A673 (cell line): Measurements from ENCODE around the gene WNT7A. TPM values are rescaled to one million over a fixed set of nuclear protein-coding genes. Genes with fewer than 3 reads are reported as not detected.
A peak's percentile ranks its signal among the peaks of the same experiment; 100 is the strongest.

Source experiments
- BruUV-seq: library from RNA; stranded (reverse); fragments of 400-500 nt; replicated peaks from 2 replicates; lab custom pipeline; 2021; lab: Mats Ljungman, UMichigan
- CTCF ChIA-PET: fragments of 300-600 bp; sonication (Branson Sonifier 250); formaldehyde crosslinking; loops from one replicate; lab custom pipeline; 2022; ENCODE audit warnings: antibody characterized with exemption; lab: Charles Lee
- POLR2A ChIA-PET: fragments of 300-600 bp; sonication (Branson Sonifier 250); formaldehyde crosslinking; loops from one replicate; lab custom pipeline; 2022; ENCODE audit warnings: antibody characterized with exemption; ENCODE audit not compliant: low non-redundant PET; lab: Charles Lee
- DNase-seq: peaks from one replicate; pipeline ENCODE4 v3.0.0-alpha.2; 2015; ENCODE audit warnings: low spot score
- H3K27ac ChIP-seq: fragments of 200-600 bp; sonication (generic); 2 replicates; pipeline ENCODE4 v1.5.1; 2016; ENCODE audit warnings: mixed run types, low read depth, mild to moderate bottlenecking, mixed read lengths, antibody characterized with exemption, low read length; ENCODE audit not compliant: poor library complexity, severe bottlenecking
- H3K27me3 ChIP-seq: fragments of 200-600 bp; sonication (generic); replicated peaks from 2 replicates; pipeline ENCODE4 v1.6.1; 2017; ENCODE audit warnings: mixed run types, low read depth, mild to moderate bottlenecking, mixed read lengths, antibody characterized with exemption, low read length; ENCODE audit not compliant: insufficient read depth, poor library complexity
- H3K36me3 ChIP-seq: fragments of 200-600 bp; sonication (generic); 2 replicates; pipeline ENCODE4 v1.6.1; 2016; ENCODE audit warnings: mixed run types, mild to moderate bottlenecking, mixed read lengths, antibody characterized with exemption, low read length; ENCODE audit not compliant: insufficient read depth, poor library complexity, severe bottlenecking
- H3K4me1 ChIP-seq: fragments of 200-600 bp; sonication (generic); 2 replicates; pipeline ENCODE4 v1.6.1; 2017; ENCODE audit warnings: mixed run types, mild to moderate bottlenecking, mixed read lengths, antibody characterized with exemption, low read length; ENCODE audit not compliant: insufficient read depth, poor library complexity, severe bottlenecking
- H3K4me3 ChIP-seq: fragments of 200-600 bp; sonication (generic); 2 replicates; pipeline ENCODE4 v1.5.1; 2016; ENCODE audit warnings: low read depth, mixed run types, mild to moderate bottlenecking, mixed read lengths, low read length; ENCODE audit not compliant: poor library complexity, severe bottlenecking
- H3K9me3 ChIP-seq: fragments of 200-600 bp; sonication (generic); 2 replicates; pipeline ENCODE4 v1.6.1; 2016; ENCODE audit warnings: mixed run types, low read depth, mild to moderate bottlenecking, mixed read lengths, antibody characterized with exemption, low read length; ENCODE audit not compliant: poor library complexity, severe bottlenecking
- CTCF ChIP-seq: fragments of 300-800, 200-600 bp; sonication (generic); conservative IDR thresholded peaks from 2 replicates; pipeline ENCODE4 v1.5.1; 2017; ENCODE audit warnings: low read depth, mild to moderate bottlenecking, antibody characterized with exemption, low read length, moderate library complexity, mixed read lengths
- EZH2 ChIP-seq: fragments of 200-600 bp; sonication (generic); IDR thresholded peaks from 2 replicates; pipeline ENCODE4 v1.6.1; 2017; ENCODE audit warnings: borderline replicate concordance, low read depth, mild to moderate bottlenecking, mixed read lengths, antibody characterized with exemption, low read length; ENCODE audit not compliant: poor library complexity, severe bottlenecking
- intact Hi-C: fragments of 100-400 bp; cut with micrococcal nuclease; formaldehyde crosslinking; loops from one replicate; pipeline ENCODE4 v1.10.0; 2022; ENCODE audit not compliant: unreplicated experiment
- total RNA-seq: library from RNA; stranded (reverse); gene quantifications from 2 replicates; pipeline ENCODE4 v1.2.3, GENCODE V29; 2021

Gene WNT7A
- total RNA-seq, 1 experiment from 2014 or later: not detected

- ChIA-PET CTCF (no interaction called here), POLR2A (no interaction called here)
- peaks cover 26% of the 10 kb centered on the region for H3K9me3 ChIP-seq
- H3K4me1 ChIP-seq: peaks cover 4% of the 10 kb centered on the region
- no peak for DNase-seq
- H3K4me3 ChIP-seq: no peak overlapping the region
- H3K36me3 ChIP-seq: no peaks in the 10 kb centered on the region
- no peak for TF ChIP-seq EZH2
- TF ChIP-seq CTCF: no peak
- intact Hi-C loops: loop anchor here (5.0 kb wide), 2 partner anchors 359 to 564 kb away; no protein-coding TSS in a partner anchor
- BruUV-seq: no TSS peak
- no peak overlapping the region for H3K27ac ChIP-seq
- no peaks in the 10 kb centered on the region for H3K27me3 ChIP-seq
Measured at GRCh38 chr3:13898346-13898745, 18.5 kb upstream of the WNT7A start.

- H3K36me3 ChIP-seq: no peaks in the 10 kb centered on the region
- TF ChIP-seq EZH2: no peak
- TF ChIP-seq CTCF: peak; percentile 92
- DNase-seq: peak; percentile 76
- H3K27me3 ChIP-seq: no peaks in the 10 kb centered on the region
- POLR2A ChIA-PET: no interaction called here
- intact Hi-C loops: loop anchor here (1.0 to 5.0 kb wide), 3 partner anchors 218 to 566 kb away; no protein-coding TSS in a partner anchor
- peak overlapping the region; percentile 56 for H3K4me3 ChIP-seq
- peaks cover 4% of the 10 kb centered on the region for H3K4me1 ChIP-seq
- peaks cover 9% of the 10 kb centered on the region for H3K9me3 ChIP-seq
- no peak overlapping the region for H3K27ac ChIP-seq
- CTCF ChIA-PET: interaction anchor here (1.0 to 1.8 kb wide), 8 partner anchors 16 to 1025 kb away, joined by 3 to 18 read pairs (median 5); partner anchors contain the start of genes CHCHD4, TMEM43 and WNT7A
- no TSS peak for BruUV-seq
Measured at GRCh38 chr3:13896473-13897154, 16.7 kb upstream of the WNT7A start.

GRCh38 chr3:13895155-13896105 lies 15.6 kb upstream of the WNT7A start:
- no peaks in the 10 kb centered on the region for H3K27me3 ChIP-seq
- no peak overlapping the region for H3K27ac ChIP-seq
- H3K36me3 ChIP-seq: no peaks in the 10 kb centered on the region
- POLR2A ChIA-PET: interaction anchor here (0.6 kb wide), 1 partner anchor 1433 kb away, joined by 3 read pairs; no protein-coding TSS in a partner anchor
- H3K9me3 ChIP-seq: no peaks in the 10 kb centered on the region
- CTCF ChIA-PET: interaction anchor here (0.6 kb wide), 1 partner anchor 12 kb away, joined by 5 read pairs; no protein-coding TSS in a partner anchor
- DNase-seq: peak; percentile 94
- H3K4me1 ChIP-seq: peaks cover 4% of the 10 kb centered on the region
- BruUV-seq: no TSS peak
- intact Hi-C loops: loop anchor here (1.0 to 5.0 kb wide), 3 partner anchors 219 to 567 kb away; no protein-coding TSS in a partner anchor
- TF ChIP-seq EZH2 (no peak), CTCF (no peak)
- peak overlapping the region; percentile 56 for H3K4me3 ChIP-seq
